GM12892 (cell line): ENCODE results near the gene KCNT1.

Experiments used
- POLR2A ChIP-seq: IDR thresholded peaks from 2 replicates; pipeline ENCODE4 v1.6.1; 2011; ENCODE audit warnings: low read depth, low read length, control low read depth
- TAF1 ChIP-seq: IDR thresholded peaks from 2 replicates; pipeline ENCODE4 v1.6.1; 2011; ENCODE audit warnings: low read depth, mild to moderate bottlenecking, control low read depth, low read length, borderline replicate concordance

DNA sequence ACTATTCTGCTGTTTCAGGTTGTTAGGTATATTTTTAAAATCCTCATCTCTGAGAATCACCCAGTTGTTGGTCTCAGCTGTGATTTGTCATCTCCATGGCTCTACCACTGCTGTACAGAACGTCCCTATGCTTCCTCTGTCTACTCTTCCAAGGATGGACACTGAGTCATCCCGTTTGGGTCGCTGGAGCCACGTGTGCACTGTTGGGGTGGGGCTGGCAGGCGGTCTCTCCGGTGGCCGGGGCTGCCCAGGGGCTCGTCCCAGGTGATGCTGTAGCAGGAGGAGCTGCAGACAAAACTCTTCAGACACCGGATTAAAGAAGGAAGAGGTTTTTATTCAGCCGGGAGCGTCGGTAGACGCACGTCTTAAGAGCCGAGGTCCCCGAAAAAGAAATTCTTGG lies 21.9 kb upstream of the KCNT1 start:
- TF ChIP-seq TAF1 = no peak
- TF ChIP-seq POLR2A = no peak
